ENCODE results near the gene DNAJB8. TPM values are rescaled to one million over a fixed set of nuclear protein-coding genes. Genes with fewer than 3 reads are reported as not detected.

Gene DNAJB8
- total RNA-seq, 4 donors from 2014 or later, result not detected

DNA sequence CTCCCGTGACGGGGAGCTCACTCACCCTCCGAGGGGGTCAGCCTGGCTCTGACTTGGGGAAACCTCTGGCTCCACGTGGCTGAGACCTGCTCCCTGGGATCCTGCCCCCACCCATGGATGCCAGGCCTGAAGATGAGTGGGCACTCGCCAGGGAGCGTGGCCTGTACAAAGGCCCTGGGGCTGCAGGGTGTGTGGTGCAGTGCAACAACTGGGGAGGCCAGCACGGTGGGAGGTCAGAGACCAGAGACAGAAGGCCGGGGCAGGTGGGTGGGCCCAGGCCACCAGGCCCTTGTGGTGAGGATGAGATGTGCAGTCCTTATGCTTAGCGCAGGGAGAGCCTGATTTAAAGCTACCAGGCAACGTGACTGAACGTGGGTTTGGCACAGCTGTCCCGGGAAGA is 5.0 kb downstream of the DNAJB8 start:
- no peaks in the 10 kb centered on the region for H3K4me1 ChIP-seq
- DNase-seq, result no peak
- intact Hi-C loops (cut with DNase I), result no loop called here
- TF ChIP-seq CTCF (IDR thresholded peaks at IDR 0.05), result no peak
- no peak for TF ChIP-seq POLR2A (IDR thresholded peaks at IDR 0.05)
- H3K36me3 ChIP-seq, result no peaks in the 10 kb centered on the region
- no peak overlapping the region for H3K4me3 ChIP-seq (replicated peaks in 1 of 3)
- H3K27ac ChIP-seq, result no peak overlapping the region
- 83 to 92% methylated on average over 11 to 12 of the region's 12 CpGs for WGBS, 2 donors
- H3K9me3 ChIP-seq, result no peaks in the 10 kb centered on the region
- H3K27me3 ChIP-seq, result no peaks in the 10 kb centered on the region

DNA sequence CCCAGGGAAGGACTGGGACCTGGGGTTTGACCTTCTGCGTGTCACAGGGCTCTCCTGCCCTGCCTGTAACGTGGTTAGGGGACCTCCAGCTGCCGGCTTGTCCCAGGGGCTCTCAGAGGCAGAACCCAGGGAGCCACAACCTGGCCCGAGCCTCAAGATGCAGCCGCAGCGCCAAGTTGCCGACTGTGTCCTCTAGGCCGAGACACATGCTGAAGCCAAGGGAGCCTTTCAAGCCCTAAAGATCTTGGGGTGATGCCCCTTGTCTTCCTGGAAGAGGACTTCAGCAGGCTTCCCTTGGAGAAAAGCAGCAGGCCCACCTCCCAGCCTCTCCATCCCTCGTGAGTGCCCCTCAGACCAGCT is 7.2 kb downstream of the DNAJB8 start:
- Histone ChIP-seq H3K36me3 (no peaks in the 10 kb centered on the region), H3K9me3 (no peaks in the 10 kb centered on the region), H3K4me3 (replicated peaks in 1 of 3) (no peak overlapping the region), H3K4me1 (no peaks in the 10 kb centered on the region), H3K27me3 (no peaks in the 10 kb centered on the region), H3K27ac (no peak overlapping the region)
- DNase-seq, result no peak
- intact Hi-C loops (cut with DNase I), result no loop called here
- TF ChIP-seq CTCF (IDR thresholded peaks at IDR 0.05) (no peak), POLR2A (IDR thresholded peaks at IDR 0.05) (no peak)
- WGBS, 2 donors, result 73 to 90% methylated on average over 1 to 9 of the region's 9 CpGs

DNA sequence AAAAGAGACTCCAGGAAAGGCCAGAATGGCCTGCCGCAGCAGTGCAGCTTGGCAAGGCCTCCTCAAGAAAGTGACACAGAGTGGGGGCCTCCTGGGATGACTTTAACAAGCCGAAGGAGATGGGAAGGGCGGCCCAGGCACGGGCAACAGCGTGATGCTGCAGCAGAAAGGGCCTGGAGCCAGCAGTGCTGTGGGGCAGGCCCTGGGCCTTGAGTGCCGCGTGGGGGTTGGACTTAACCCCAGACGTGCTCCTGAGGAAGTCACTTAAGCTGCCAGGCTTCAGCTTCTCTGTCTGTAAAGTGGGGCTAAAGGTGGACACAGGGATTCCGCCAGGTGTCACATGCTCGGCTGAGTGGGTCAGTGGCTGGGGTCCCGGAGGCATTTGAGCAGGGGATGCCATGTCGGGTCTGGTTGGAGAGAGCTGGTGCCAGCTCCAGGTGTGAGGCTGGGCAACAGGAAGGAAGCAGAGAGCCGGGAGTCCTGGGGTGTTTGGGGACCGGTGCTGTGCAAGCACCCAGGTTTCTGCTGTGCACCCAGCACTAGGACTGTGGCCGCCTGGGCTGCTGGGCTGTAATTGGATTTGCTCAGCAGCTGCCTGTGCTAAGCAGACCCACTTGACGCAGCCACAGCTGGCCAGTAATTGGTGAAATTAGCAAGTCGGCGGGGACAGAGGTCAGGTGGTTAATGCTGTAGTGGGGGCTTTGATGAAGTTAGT is 7.8 kb downstream of the DNAJB8 start:
- no peak overlapping the region for H3K4me3 ChIP-seq (replicated peaks in 1 of 3)
- no peaks in the 10 kb centered on the region for H3K27me3 ChIP-seq
- H3K36me3 ChIP-seq, result no peaks in the 10 kb centered on the region
- H3K4me1 ChIP-seq, result no peaks in the 10 kb centered on the region
- 66 to 76% methylated on average over 13 to 18 of the region's 18 CpGs for WGBS, 2 donors
- H3K27ac ChIP-seq, result no peak overlapping the region
- TF ChIP-seq POLR2A (IDR thresholded peaks at IDR 0.05) (no peak), CTCF (IDR thresholded peaks at IDR 0.05) (no peak)
- no peak for DNase-seq
- intact Hi-C loops (cut with DNase I), result no loop called here
- H3K9me3 ChIP-seq, result no peaks in the 10 kb centered on the region

DNA sequence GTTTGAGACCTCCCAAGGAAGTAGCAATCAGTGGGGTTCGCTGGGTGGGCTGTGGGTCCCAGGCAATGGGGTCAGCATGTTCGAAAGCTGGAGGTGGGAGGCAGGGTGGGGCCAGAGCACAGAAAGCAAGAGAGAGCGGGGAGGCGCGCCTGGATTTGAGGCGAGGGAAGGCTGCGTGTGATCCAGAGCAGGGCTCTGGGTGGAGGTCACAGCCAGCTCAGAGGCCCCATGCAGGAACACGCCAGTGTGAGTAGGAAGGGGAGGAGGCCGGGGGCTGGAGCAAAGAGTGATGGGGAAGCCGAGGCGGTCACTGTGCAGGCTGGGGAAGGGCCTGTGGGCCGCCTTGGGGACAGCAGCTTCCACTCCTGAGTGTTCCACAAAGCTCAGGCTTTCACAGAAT is 8.8 kb downstream of the DNAJB8 start:
- Histone ChIP-seq H3K4me1 (no peaks in the 10 kb centered on the region), H3K36me3 (no peaks in the 10 kb centered on the region), H3K9me3 (no peaks in the 10 kb centered on the region), H3K27ac (no peak overlapping the region), H3K4me3 (replicated peaks in 1 of 3) (no peak overlapping the region), H3K27me3 (no peaks in the 10 kb centered on the region)
- intact Hi-C loops (cut with DNase I), result no loop called here
- 76 to 91% methylated on average over 12 of the region's 12 CpGs for WGBS, 2 donors
- TF ChIP-seq CTCF (IDR thresholded peaks at IDR 0.05), result no peak
- no peak for TF ChIP-seq POLR2A (IDR thresholded peaks at IDR 0.05)
- DNase-seq, result no peak

DNA sequence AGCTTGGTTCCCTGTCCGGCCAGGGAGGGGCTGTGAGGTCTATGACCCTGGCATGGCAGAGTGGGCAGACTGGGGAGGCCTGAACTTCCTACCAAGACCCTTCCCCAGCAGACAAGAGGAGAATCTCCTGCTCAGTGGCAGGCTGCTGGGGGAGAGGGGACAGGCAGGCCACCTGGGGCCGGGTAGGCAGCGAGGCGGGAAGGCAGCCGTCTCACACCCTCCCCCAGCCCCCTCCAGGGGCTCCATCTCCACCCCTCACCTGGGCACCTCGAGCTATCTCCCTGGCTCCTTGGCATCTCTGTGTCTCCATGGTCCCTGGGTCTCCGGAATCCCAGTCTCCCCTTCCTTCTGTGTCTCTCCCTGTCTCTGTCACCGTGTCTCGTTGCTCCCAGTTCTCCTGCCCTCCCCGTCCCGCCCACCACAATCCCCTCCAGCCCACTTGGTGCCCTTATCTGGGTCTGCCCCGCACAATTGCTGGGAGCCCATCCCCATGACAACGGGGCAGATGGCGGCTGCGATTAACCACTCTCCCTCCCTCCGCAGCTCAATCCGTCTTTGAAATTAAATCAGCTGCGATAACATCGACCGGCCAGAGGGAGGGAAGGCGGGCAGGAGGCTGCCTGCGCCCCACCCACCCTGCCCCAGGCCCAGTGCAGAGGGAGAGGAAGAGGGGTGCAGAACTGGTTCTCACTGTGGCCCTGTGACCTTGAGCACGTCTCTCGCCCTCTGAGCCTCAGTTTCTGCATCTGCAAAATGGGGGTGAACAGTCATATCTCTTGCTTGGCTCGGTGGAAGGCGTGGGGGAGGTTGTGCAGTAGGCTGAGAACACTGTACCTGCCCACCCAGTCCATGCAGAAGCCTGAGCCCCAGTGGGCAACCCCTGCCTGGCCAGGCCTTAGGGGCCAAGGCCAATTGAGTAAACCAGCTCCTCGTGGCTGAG is 9.6 kb downstream of the DNAJB8 start:
- Histone ChIP-seq H3K27me3 (no peaks in the 10 kb centered on the region), H3K4me3 (replicated peaks in 1 of 3) (no peak overlapping the region), H3K36me3 (no peaks in the 10 kb centered on the region), H3K27ac (no peak overlapping the region), H3K4me1 (no peaks in the 10 kb centered on the region), H3K9me3 (no peaks in the 10 kb centered on the region)
- intact Hi-C loops (cut with DNase I), result no loop called here
- no peak for DNase-seq
- TF ChIP-seq CTCF (IDR thresholded peaks at IDR 0.05) (no peak), POLR2A (IDR thresholded peaks at IDR 0.05) (no peak)
- WGBS, 2 donors, result 48 to 54% methylated on average over 25 to 26 of the region's 27 CpGs
